Measurements from ENCODE around the gene ADGRG1.

ADGRG1 gene

DNA sequence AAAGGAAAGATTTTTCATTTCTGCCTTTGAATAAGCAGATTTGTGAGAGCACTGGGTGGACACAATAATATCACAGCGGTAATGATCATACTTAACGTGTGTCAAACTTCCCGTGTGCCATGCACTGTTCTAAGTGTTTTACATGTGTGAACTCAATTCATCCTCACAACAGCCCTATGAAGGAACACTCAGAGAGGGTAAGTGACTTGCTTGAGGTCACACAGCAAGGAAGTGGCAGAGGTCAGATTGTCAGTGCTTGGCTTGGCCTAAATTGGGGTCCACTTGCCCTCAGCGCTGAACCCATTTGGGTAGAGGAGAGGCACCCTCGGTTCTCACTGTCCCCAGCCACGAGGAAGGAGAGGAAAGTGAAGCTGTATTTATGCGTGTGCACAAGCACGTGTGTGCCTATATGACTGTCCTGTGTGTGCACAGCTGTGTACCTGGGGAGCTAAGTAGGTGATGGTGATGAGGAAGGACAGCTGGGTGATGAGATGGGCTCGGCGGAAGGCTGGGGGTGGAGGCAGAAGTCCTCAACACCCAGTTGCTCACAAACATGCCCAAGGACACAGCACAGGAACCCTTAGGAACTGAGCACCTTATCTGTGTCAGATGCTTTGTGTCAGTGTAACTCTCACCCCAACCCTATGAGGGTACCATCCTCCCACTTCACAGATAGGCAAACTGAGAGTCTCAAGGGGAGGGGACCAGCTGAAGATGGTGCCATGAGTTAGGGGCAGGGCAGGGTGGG is 29.9 kb downstream of the ADGRG1 start:
- Histone ChIP-seq H3K4me2 (ENCODE audit: low read length) (no peak overlapping the region), H3K4me3 (ENCODE audit: low read depth, low read length) (no peak overlapping the region), H4K12ac (ENCODE audit: low read depth, low read length) (no peak overlapping the region), H4K91ac (ENCODE audit: low read depth, low read length) (no peak overlapping the region), H3K27me3 (ENCODE audit: insufficient read depth, low read length) (no peaks in the 10 kb centered on the region), H2AFZ (ENCODE audit: insufficient read depth, low read length, poor library complexity) (no peak overlapping the region), H3K14ac (ENCODE audit: low read length) (no peak overlapping the region), H3K27ac (ENCODE audit: low read depth, low read length) (no peak overlapping the region), H3K79me2 (ENCODE audit: control insufficient read depth, insufficient read depth, low read length, poor library complexity) (no peaks in the 10 kb centered on the region), H3K9ac (ENCODE audit: low read length) (no peak overlapping the region), H3K9me3 (ENCODE audit: insufficient read depth, low read depth, low read length) (no peaks in the 10 kb centered on the region), H2BK120ac (ENCODE audit: insufficient read depth, low read length, poor library complexity) (no peak overlapping the region), H3K4ac (ENCODE audit: low read depth, low read length) (no peak overlapping the region), H3K36me3 (ENCODE audit: control insufficient read depth in 1 of 2, insufficient read depth in 2 of 2, low read length in 2 of 2) (peaks cover 75 to 80% of the 10 kb centered on the region in 2 experiments), H3K4me1 (ENCODE audit: control insufficient read depth in 1 of 2, insufficient read depth in 2 of 2, low read length in 2 of 2) (no peaks in the 10 kb centered on the region), H4K8ac (ENCODE audit: low read depth, low read length) (no peak overlapping the region), H2BK12ac (ENCODE audit: low read length) (no peak overlapping the region), H3K18ac (ENCODE audit: low read length) (no peak overlapping the region), H3K23ac (ENCODE audit: low read length) (no peak overlapping the region), H2BK5ac (ENCODE audit: low read depth, low read length, poor library complexity) (no peak overlapping the region), H2AK5ac (ENCODE audit: low read length) (no peak overlapping the region), H3K79me1 (ENCODE audit: low read length) (no peaks in the 10 kb centered on the region)
- no peak for DNase-seq
- no CpG with 5 or more reads among the region's 10 CpGs for WGBS (ENCODE audit: extremely low coverage, insufficient coverage, insufficient read length)

DNA sequence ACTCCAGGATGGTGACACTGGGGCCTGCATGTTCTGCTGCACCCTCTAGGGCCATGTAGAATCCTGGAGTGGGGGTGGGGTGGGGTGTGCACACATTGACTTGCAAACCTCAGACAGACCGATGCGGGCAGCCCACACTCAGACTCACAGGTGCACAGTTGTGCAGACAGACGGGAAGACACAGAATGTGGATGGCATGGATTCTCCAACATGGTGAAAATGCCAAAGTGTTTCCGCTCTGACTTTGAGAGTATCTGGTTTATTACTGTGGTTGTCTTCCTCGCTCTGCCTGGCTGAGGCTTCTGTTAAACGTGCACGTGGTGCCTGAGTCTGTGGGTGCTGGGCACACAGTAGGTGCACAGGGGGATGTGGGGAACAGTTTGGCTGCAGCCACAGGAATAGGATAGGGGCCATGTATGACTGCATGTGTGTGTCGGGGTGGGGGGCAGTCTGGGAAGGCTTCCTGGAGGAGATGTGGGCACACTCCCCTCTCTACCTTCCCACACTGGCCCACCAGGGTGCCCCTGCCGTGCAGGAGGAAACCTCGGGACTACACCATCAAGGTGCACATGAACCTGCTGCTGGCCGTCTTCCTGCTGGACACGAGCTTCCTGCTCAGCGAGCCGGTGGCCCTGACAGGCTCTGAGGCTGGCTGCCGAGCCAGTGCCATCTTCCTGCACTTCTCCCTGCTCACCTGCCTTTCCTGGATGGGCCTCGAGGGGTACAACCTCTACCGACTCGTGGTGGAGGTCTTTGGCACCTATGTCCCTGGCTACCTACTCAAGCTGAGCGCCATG is 30.6 kb downstream of the ADGRG1 start:
- H3K79me1 ChIP-seq (ENCODE audit: low read length): no peaks in the 10 kb centered on the region
- no peak overlapping the region for H2BK12ac ChIP-seq (ENCODE audit: low read length)
- H3K18ac ChIP-seq (ENCODE audit: low read length): no peak overlapping the region
- no peaks in the 10 kb centered on the region for H3K9me3 ChIP-seq (ENCODE audit: insufficient read depth, low read depth, low read length)
- H2AK5ac ChIP-seq (ENCODE audit: low read length): no peak overlapping the region
- H4K12ac ChIP-seq (ENCODE audit: low read depth, low read length): no peak overlapping the region
- H3K4me3 ChIP-seq (ENCODE audit: low read depth, low read length): no peak overlapping the region
- no peak overlapping the region for H3K9ac ChIP-seq (ENCODE audit: low read length)
- no peak for DNase-seq
- no peak overlapping the region for H2BK120ac ChIP-seq (ENCODE audit: insufficient read depth, low read length, poor library complexity)
- H2AFZ ChIP-seq (ENCODE audit: insufficient read depth, low read length, poor library complexity): no peak overlapping the region
- H2BK5ac ChIP-seq (ENCODE audit: low read depth, low read length, poor library complexity): no peak overlapping the region
- no CpG with 5 or more reads among the region's 19 CpGs for WGBS (ENCODE audit: extremely low coverage, insufficient coverage, insufficient read length)
- H3K4me1 ChIP-seq (ENCODE audit: control insufficient read depth in 1 of 2, insufficient read depth in 2 of 2, low read length in 2 of 2): no peaks in the 10 kb centered on the region
- no peaks in the 10 kb centered on the region for H3K79me2 ChIP-seq (ENCODE audit: control insufficient read depth, insufficient read depth, low read length, poor library complexity)
- H4K8ac ChIP-seq (ENCODE audit: low read depth, low read length): no peak overlapping the region
- H3K27ac ChIP-seq (ENCODE audit: low read depth, low read length): no peak overlapping the region
- H3K14ac ChIP-seq (ENCODE audit: low read length): no peak overlapping the region
- no peaks in the 10 kb centered on the region for H3K27me3 ChIP-seq (ENCODE audit: insufficient read depth, low read length)
- no peak overlapping the region for H3K4me2 ChIP-seq (ENCODE audit: low read length)
- no peak overlapping the region for H4K91ac ChIP-seq (ENCODE audit: low read depth, low read length)
- H3K36me3 ChIP-seq (ENCODE audit: control insufficient read depth in 1 of 2, insufficient read depth in 2 of 2, low read length in 2 of 2): peaks cover 79 to 81% of the 10 kb centered on the region in 2 experiments
- H3K4ac ChIP-seq (ENCODE audit: low read depth, low read length): no peak overlapping the region
- H3K23ac ChIP-seq (ENCODE audit: low read length): no peak overlapping the region

DNA sequence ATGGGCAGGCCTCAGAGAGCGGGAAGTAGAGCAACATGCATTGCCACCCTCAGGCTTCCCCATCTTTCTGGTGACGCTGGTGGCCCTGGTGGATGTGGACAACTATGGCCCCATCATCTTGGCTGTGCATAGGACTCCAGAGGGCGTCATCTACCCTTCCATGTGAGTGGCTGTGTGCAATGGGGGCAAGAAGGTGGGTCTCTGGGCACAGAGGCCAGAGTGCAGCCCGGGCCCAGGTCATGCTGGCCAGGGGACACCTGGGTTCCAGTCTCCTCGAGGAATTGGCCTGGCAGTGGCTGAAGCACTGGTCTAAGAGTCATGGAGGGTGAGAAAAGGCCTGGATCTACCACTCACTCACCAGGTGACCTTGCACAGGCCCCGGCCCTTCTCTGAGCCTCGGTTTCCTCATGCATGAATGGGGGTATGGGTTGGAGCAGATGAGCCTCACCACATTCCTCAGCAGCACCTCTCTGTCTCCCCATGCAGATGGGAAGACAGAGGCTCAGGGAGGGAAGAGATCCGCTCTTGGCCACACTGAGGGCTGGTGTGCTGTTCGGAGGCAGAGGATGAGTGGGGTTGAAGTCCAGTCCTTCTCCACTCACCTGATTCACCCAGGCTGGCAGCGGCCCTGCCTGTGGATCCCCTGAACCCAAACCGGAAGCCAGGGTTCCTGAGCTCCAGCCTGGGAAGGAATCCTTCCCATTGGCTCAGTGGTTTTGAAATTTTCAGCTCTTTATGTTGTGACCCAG is 32.5 kb downstream of the ADGRG1 start:
- Histone ChIP-seq H4K91ac (ENCODE audit: low read depth, low read length) (no peak overlapping the region), H3K9ac (ENCODE audit: low read length) (no peak overlapping the region), H3K4me1 (ENCODE audit: control insufficient read depth in 1 of 2, insufficient read depth in 2 of 2, low read length in 2 of 2) (no peaks in the 10 kb centered on the region), H3K4me2 (ENCODE audit: low read length) (no peak overlapping the region), H3K27ac (ENCODE audit: low read depth, low read length) (no peak overlapping the region), H3K36me3 (ENCODE audit: control insufficient read depth in 1 of 2, insufficient read depth in 2 of 2, low read length in 2 of 2) (peaks cover 78 to 79% of the 10 kb centered on the region in 2 experiments), H3K23ac (ENCODE audit: low read length) (no peak overlapping the region), H2BK120ac (ENCODE audit: insufficient read depth, low read length, poor library complexity) (no peak overlapping the region), H2BK12ac (ENCODE audit: low read length) (no peak overlapping the region), H3K27me3 (ENCODE audit: insufficient read depth, low read length) (no peaks in the 10 kb centered on the region), H3K9me3 (ENCODE audit: insufficient read depth, low read depth, low read length) (no peaks in the 10 kb centered on the region), H2BK5ac (ENCODE audit: low read depth, low read length, poor library complexity) (no peak overlapping the region), H3K4me3 (ENCODE audit: low read depth, low read length) (no peak overlapping the region), H2AK5ac (ENCODE audit: low read length) (no peak overlapping the region), H3K14ac (ENCODE audit: low read length) (no peak overlapping the region), H3K79me2 (ENCODE audit: control insufficient read depth, insufficient read depth, low read length, poor library complexity) (no peaks in the 10 kb centered on the region), H3K79me1 (ENCODE audit: low read length) (no peaks in the 10 kb centered on the region), H3K18ac (ENCODE audit: low read length) (no peak overlapping the region), H4K8ac (ENCODE audit: low read depth, low read length) (no peak overlapping the region), H2AFZ (ENCODE audit: insufficient read depth, low read length, poor library complexity) (no peak overlapping the region), H4K12ac (ENCODE audit: low read depth, low read length) (no peak overlapping the region), H3K4ac (ENCODE audit: low read depth, low read length) (no peak overlapping the region)
- no CpG with 5 or more reads among the region's 11 CpGs for WGBS (ENCODE audit: extremely low coverage, insufficient coverage, insufficient read length)
- no peak for DNase-seq

DNA sequence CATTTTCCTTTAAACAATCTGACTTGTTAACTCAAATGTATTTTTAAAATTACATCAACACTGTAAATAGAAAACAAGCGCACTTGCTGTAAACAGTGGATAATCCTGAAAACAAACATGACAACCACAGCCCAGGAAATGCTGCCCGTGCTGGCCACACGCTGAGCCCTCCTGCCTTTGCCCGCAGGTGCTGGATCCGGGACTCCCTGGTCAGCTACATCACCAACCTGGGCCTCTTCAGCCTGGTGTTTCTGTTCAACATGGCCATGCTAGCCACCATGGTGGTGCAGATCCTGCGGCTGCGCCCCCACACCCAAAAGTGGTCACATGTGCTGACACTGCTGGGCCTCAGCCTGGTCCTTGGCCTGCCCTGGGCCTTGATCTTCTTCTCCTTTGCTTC is 33.1 kb downstream of the ADGRG1 start:
- Histone ChIP-seq H3K4me1 (ENCODE audit: control insufficient read depth in 1 of 2, insufficient read depth in 2 of 2, low read length in 2 of 2) (no peaks in the 10 kb centered on the region), H4K12ac (ENCODE audit: low read depth, low read length) (no peak overlapping the region), H3K4me3 (ENCODE audit: low read depth, low read length) (no peak overlapping the region), H2BK12ac (ENCODE audit: low read length) (no peak overlapping the region), H2BK120ac (ENCODE audit: insufficient read depth, low read length, poor library complexity) (no peak overlapping the region), H3K9me3 (ENCODE audit: insufficient read depth, low read depth, low read length) (no peaks in the 10 kb centered on the region), H4K8ac (ENCODE audit: low read depth, low read length) (no peak overlapping the region), H3K4ac (ENCODE audit: low read depth, low read length) (no peak overlapping the region), H3K14ac (ENCODE audit: low read length) (no peak overlapping the region), H4K91ac (ENCODE audit: low read depth, low read length) (no peak overlapping the region), H3K23ac (ENCODE audit: low read length) (no peak overlapping the region), H3K79me1 (ENCODE audit: low read length) (no peaks in the 10 kb centered on the region), H3K79me2 (ENCODE audit: control insufficient read depth, insufficient read depth, low read length, poor library complexity) (no peaks in the 10 kb centered on the region), H3K36me3 (ENCODE audit: control insufficient read depth in 1 of 2, insufficient read depth in 2 of 2, low read length in 2 of 2) (peaks cover 72 to 74% of the 10 kb centered on the region in 2 experiments), H3K9ac (ENCODE audit: low read length) (no peak overlapping the region), H3K18ac (ENCODE audit: low read length) (no peak overlapping the region), H2AK5ac (ENCODE audit: low read length) (no peak overlapping the region), H3K27me3 (ENCODE audit: insufficient read depth, low read length) (no peaks in the 10 kb centered on the region), H2AFZ (ENCODE audit: insufficient read depth, low read length, poor library complexity) (no peak overlapping the region), H3K27ac (ENCODE audit: low read depth, low read length) (no peak overlapping the region), H3K4me2 (ENCODE audit: low read length) (no peak overlapping the region), H2BK5ac (ENCODE audit: low read depth, low read length, poor library complexity) (no peak overlapping the region)
- WGBS (ENCODE audit: extremely low coverage, insufficient coverage, insufficient read length): no CpG with 5 or more reads among the region's 7 CpGs
- DNase-seq: no peak
